LNCAP (cell line): ENCODE data around the gene RBMY1F.
"Not testable (repeated sequence)": the region's sequence is repeated elsewhere in the genome, so short reads cannot be mapped to it uniquely, and the experiment has no call there.

ENCODE experiments used
- TF ChIP-seq, protein P1 (sequence below): fragments of 450-650 bp; IDR thresholded peaks from 2 replicates; pipeline ENCODE4 v1.5.1; 2017; ENCODE audit warnings: mild to moderate bottlenecking

Gene RBMY1F

DNA sequence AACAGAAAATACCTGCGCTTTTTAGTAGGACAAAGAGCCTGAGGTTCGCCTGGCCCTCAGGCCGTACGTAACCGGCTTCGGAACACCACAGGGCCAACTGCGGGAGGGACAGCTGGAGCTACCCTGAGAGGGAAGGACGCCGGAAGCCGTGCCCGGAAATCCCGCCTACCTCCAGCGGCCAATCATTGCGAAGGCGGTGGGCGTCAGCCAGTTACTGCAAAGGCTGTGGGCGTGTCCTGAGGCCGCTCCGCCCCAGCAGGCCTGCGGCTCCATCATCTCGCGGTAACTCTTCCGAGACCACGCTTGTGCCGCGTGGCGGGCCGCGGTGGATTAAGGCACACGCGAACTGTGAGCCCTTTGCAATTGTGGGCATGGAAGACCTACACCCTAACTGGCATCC, at the start of gene RBMY1F:
Gene RBMY1F (minus strand): TSS at position 101 of the 400 bp plus-strand sequence. CDS start 1,954 bp downstream, outside the sequence.
- TF ChIP-seq, protein P1, sequence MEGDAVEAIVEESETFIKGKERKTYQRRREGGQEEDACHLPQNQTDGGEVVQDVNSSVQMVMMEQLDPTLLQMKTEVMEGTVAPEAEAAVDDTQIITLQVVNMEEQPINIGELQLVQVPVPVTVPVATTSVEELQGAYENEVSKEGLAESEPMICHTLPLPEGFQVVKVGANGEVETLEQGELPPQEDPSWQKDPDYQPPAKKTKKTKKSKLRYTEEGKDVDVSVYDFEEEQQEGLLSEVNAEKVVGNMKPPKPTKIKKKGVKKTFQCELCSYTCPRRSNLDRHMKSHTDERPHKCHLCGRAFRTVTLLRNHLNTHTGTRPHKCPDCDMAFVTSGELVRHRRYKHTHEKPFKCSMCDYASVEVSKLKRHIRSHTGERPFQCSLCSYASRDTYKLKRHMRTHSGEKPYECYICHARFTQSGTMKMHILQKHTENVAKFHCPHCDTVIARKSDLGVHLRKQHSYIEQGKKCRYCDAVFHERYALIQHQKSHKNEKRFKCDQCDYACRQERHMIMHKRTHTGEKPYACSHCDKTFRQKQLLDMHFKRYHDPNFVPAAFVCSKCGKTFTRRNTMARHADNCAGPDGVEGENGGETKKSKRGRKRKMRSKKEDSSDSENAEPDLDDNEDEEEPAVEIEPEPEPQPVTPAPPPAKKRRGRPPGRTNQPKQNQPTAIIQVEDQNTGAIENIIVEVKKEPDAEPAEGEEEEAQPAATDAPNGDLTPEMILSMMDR, result not testable (repeated sequence)
